ENCODE measurements around the gene ATP1A4. TPM values are rescaled to one million over a fixed set of nuclear protein-coding genes. Genes with fewer than 3 reads are reported as not detected.

The ATP1A4 gene
- total RNA-seq, 1 experiment from 2014 or later = not detected

- no peak for TF ChIP-seq TCF7L2 (IDR thresholded peaks at IDR 0.05; ENCODE audit: low read depth, low read length)
- no peak for TF ChIP-seq POLR2AphosphoS5 (IDR thresholded peaks at IDR 0.05; ENCODE audit: low read depth, low read length)
- TF ChIP-seq SIN3A (IDR thresholded peaks at IDR 0.05; ENCODE audit: borderline replicate concordance, insufficient read depth, low read depth, low read length) = no peak
- no peak for TF ChIP-seq CTCF (IDR thresholded peaks at IDR 0.05)
- TF ChIP-seq REST (IDR thresholded peaks at IDR 0.05; ENCODE audit: insufficient read depth in 1 of 2, low read depth in 2 of 2, low read length in 1 of 2) = no peak
- no peak for DNase-seq (ENCODE audit: low read depth, low spot score)
- Histone ChIP-seq H3K4me1 (ENCODE audit: control insufficient read depth, insufficient read depth, low read length) (peaks cover 2% of the 10 kb centered on the region; the same call in 1 of the 2 replicates), H3K36me3 (ENCODE audit: control insufficient read depth, insufficient read depth, low read length) (peaks cover 35% of the 10 kb centered on the region), H3K27ac (ENCODE audit: low read length) (no peak overlapping the region), H3K27me3 (ENCODE audit: control insufficient read depth, insufficient read depth, low read length) (no peaks in the 10 kb centered on the region), H3K9me3 (ENCODE audit: control insufficient read depth, insufficient read depth, low read depth, low read length) (no peaks in the 10 kb centered on the region), H3K4me3 (ENCODE audit: low read depth in 2 of 2, low read length in 2 of 2) (no peak overlapping the region)
- TSS peak; percentile 72 for BruUV-seq (replicated peaks)
- POLR2A ChIA-PET = no interaction called here
- intact Hi-C loops (cut with micrococcal nuclease; ENCODE audit: unreplicated experiment) (no loop called here), in situ Hi-C loops (cut with HindIII; ENCODE audit: low pct_unique_long_range_greater_than_20kb, low sequenced_read_pairs) (no loop called here)
- CTCF ChIA-PET = no interaction called here
- no peak for ATAC-seq
Observed at GRCh38 chr1:160214481-160215140, 63.2 kb downstream of the ATP1A4 start.

- H3K27ac ChIP-seq (ENCODE audit: low read length) = no peak overlapping the region
- no peak for DNase-seq (ENCODE audit: low read depth, low spot score)
- intact Hi-C loops (cut with micrococcal nuclease; ENCODE audit: unreplicated experiment) (no loop called here), in situ Hi-C loops (cut with HindIII; ENCODE audit: low pct_unique_long_range_greater_than_20kb, low sequenced_read_pairs) (no loop called here)
- H3K4me1 ChIP-seq (ENCODE audit: control insufficient read depth, insufficient read depth, low read length) = no peaks in the 10 kb centered on the region
- TF ChIP-seq CTCF (IDR thresholded peaks at IDR 0.05) (no peak), TCF7L2 (IDR thresholded peaks at IDR 0.05; ENCODE audit: low read depth, low read length) (no peak), POLR2AphosphoS5 (IDR thresholded peaks at IDR 0.05; ENCODE audit: low read depth, low read length) (peak; percentile 43; the same call in 1 of the 2 replicates)
- POLR2A ChIA-PET = no interaction called here
- H3K4me3 ChIP-seq (ENCODE audit: low read depth in 2 of 2, low read length in 2 of 2) = no peak overlapping the region
- BruUV-seq (replicated peaks) = no TSS peak
- H3K9me3 ChIP-seq (ENCODE audit: control insufficient read depth, insufficient read depth, low read depth, low read length) = no peaks in the 10 kb centered on the region
- CTCF ChIA-PET = interaction anchor here (1.1 kb wide), 1 partner anchor 23 kb away, joined by 3 read pairs; no protein-coding TSS in a partner anchor
- no peak for ATAC-seq
- peaks cover 37% of the 10 kb centered on the region for H3K36me3 ChIP-seq (ENCODE audit: control insufficient read depth, insufficient read depth, low read length)
- no peaks in the 10 kb centered on the region for H3K27me3 ChIP-seq (ENCODE audit: control insufficient read depth, insufficient read depth, low read length)
Observed at GRCh38 chr1:160216301-160216700, 64.9 kb downstream of the ATP1A4 start.

All from Panc1 (cell line).